Astrocyte of the cerebellum (primary cell): ENCODE data around the gene RTP5.

Source experiments
- DNase-seq: peaks from one replicate; pipeline ENCODE4 v3.0.0-alpha.2; 2011; ENCODE audit warnings: low read depth
- H3K4me3 ChIP-seq: 2 replicates; pipeline ENCODE4 v1.5.1; 2011; ENCODE audit warnings: mild to moderate bottlenecking, low read depth, low read length, moderate library complexity
- in situ Hi-C: cut with HindIII; loops from 2 replicates; pipeline ENCODE4 v1.10.0; 2017; ENCODE audit warnings: low sequenced_read_pairs
- TF ChIP-seq, protein P1 (sequence below): IDR thresholded peaks from 2 replicates; pipeline ENCODE4 v1.5.1; 2012; ENCODE audit warnings: low read length, low read depth, moderate library complexity, mild to moderate bottlenecking; ENCODE audit errors: missing control alignments

RTP5 gene

DNA sequence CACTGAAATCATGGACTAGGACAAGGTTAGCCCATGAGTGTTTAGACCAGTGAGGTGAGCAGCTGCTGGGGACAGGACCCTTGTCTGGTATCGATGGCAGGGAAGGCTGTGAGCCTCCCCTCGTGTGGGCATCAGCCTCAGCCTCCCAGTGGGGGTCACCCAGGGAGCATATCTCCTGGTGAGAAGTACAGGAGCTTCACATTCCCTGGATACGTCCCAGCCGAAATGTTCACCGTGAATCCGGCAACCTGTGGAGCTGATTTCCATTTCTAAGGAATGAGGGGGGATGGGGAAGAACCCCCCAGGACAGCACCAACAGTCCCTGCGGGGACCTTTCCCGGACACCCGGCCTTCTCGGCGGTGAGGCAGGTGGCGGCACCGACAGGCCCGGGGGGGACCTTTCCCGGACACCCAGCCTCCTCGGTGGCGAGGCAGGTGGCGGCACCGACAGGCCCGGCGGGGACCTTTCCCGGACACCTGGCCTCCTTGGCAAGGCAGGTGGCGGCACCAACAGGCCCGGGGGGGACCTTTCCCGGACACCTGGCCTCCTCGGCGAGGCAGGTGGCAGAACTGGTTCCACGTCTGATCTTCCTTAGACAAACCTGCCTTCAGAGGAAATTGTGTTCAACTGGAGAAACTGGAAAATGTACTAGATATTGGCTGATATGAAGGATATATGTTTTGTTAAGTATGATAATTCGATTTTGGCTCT lies 21.2 kb downstream of the RTP5 start:
- in situ Hi-C loops, result no loop called here
- H3K4me3 ChIP-seq, result no peak overlapping the region
- no peak for DNase-seq
- TF ChIP-seq, protein P1, sequence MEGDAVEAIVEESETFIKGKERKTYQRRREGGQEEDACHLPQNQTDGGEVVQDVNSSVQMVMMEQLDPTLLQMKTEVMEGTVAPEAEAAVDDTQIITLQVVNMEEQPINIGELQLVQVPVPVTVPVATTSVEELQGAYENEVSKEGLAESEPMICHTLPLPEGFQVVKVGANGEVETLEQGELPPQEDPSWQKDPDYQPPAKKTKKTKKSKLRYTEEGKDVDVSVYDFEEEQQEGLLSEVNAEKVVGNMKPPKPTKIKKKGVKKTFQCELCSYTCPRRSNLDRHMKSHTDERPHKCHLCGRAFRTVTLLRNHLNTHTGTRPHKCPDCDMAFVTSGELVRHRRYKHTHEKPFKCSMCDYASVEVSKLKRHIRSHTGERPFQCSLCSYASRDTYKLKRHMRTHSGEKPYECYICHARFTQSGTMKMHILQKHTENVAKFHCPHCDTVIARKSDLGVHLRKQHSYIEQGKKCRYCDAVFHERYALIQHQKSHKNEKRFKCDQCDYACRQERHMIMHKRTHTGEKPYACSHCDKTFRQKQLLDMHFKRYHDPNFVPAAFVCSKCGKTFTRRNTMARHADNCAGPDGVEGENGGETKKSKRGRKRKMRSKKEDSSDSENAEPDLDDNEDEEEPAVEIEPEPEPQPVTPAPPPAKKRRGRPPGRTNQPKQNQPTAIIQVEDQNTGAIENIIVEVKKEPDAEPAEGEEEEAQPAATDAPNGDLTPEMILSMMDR, result no peak

DNA sequence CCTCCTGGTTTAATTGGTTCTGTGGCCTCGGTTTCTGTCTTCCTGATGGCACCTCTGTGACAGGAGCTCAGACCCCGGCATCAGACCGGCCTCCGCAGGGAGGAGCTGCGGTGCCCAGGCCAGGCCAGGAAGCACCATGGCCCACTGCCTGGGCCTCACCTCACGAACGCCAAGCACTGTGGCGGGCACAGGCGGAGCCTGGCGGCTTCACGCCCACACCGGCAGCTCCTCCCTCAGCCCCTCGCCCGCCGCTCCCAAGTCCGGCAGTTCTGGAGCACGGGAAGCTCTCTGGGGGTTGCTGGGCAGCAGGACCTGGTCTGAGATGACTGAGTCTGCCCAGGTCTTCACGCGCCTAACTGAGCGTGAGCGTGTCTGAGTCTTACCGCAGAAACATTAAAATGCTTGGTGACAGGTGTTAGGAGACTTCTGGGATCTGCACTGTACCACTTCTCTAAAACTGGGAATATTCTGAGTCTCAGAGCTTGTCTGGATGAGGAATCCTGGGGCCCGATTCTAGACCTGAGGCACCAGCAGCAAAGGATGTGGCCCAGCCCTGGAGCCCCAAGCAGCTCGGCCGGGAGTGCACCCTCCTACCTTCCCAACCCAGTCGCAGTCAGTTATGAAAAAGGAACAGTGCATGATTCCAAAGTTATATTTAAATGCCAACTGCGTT lies 21.9 kb downstream of the RTP5 start:
- H3K4me3 ChIP-seq, result no peak overlapping the region
- DNase-seq, result no peak
- in situ Hi-C loops, result no loop called here
- TF ChIP-seq, protein P1, result no peak

DNA sequence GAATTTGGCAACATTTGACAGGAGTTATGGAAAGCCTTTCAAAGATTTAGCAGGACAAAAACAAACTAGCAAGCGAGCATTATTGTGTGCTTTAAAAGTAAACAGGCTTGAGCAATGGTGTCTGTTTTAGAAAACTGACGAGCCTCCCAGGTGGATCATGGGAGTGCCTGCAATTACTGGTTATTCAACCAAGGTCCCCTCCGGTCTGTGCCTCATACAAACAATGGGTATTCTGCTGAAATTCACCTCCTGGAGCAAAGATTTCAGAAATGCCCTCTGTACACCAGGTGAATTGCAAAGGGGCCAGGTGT lies 22.4 kb downstream of the RTP5 start:
- in situ Hi-C loops, result no loop called here
- no peak for DNase-seq
- H3K4me3 ChIP-seq, result no peak overlapping the region
- TF ChIP-seq, protein P1, result no peak

DNA sequence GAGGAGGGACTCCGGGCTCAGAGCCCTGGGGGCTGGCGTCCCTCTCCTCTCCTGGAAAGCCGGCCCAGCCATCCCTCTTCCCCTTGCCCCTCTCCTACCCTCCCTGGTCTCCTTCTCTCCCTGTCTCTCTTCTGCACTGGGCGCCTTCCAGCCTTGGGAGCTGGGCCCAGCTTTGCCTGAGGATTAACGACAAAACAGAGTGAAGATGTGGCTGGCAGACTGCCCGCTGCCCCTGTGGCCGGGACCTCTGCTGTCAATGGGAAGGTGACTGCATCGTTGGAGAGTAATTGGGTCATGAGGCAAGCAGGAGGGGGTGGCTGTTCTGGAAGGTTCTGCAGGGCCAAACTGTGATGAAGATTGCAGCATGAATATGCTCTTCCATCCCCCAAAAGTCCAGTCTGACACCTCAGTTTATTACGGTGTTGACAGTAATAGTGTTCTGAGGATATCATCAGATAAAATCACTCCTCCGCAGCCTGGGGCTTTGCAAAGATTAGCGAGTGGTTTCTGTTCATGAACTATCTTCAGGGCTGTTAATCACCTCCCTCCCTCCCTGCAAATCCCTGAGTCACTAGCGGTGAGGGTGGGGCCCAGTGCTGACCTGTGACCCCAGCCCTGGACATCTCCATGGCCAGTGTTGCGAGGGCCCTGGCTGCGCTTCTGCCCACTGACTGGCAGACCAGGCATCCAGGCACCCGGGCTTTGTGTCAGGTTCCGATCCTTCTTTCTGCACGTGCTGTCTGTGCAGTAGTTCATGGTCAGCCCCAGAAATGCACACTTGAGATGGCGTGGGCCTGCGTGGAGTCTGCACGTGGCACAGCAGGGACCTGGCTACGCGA lies 23.0 kb downstream of the RTP5 start:
- TF ChIP-seq, protein P1, result no peak
- in situ Hi-C loops, result no loop called here
- no peak for DNase-seq
- no peak overlapping the region for H3K4me3 ChIP-seq

DNA sequence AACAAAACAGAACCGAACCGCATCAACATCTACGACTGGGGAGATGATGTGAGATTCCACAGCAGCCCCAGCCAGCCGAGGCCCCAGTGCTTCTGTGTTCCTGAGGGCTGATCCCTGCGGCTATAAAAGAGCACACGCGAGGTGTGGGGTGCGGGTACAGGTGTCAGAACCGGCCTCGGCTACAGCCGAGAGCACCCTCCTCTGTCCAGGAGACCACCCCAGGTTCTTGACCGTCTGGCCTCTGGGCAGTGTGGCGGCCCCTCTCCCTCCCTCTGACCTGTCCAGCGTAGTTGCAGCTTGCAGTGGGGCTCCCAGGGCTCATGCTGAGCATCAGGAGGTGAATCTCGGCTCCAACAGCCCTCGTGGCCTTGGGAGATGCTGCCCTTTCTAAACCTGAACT lies 23.7 kb downstream of the RTP5 start:
- in situ Hi-C loops, result no loop called here
- TF ChIP-seq, protein P1, result no peak
- DNase-seq, result no peak
- no peak overlapping the region for H3K4me3 ChIP-seq

DNA sequence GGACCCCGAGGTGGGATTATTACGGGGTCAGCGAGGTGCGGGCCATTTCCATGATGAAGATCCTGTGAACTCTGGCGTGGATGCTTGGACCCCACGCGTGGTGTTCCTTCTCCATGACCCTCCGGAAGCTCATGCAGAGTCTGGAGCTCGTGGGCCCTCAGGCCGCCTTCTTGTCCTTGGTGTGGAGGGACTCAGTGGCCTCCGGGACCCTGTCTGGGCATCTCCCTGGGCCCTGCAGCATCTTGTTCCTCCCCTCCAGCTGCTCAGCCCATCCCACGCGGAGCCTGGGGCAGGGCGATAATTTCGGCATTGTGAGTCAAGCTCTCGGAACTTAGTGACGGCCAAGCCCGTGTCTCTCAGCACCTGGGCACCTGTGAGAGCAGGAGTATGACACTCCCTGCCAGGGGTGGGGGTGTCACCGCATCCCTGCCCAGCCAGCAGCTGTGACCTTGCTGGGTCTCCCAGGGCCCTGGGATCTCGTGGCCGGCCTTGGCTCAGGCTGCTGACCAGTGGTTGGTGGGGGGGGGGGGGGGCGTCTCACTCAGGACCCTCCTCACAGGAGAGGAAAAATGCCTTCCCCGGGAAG lies 24.6 kb downstream of the RTP5 start:
- no peak overlapping the region for H3K4me3 ChIP-seq
- TF ChIP-seq, protein P1, result no peak
- no peak for DNase-seq
- in situ Hi-C loops, result no loop called here
